Vagina (tissue), 2 donors: Measurements from ENCODE around the gene DACH1.

Experiments
- POLR2A ChIP-seq, 2 donors: fragments of 450-650 bp; IDR thresholded peaks; one replicate each; pipeline ENCODE4 v1.6.1; 2017; ENCODE audit warnings: antibody characterized with exemption in 2 of 2, mild to moderate bottlenecking in 2 of 2, moderate library complexity in 2 of 2
- TF ChIP-seq, protein P1 (sequence below), 3 experiments: fragments of 450-650 bp in 2 of 3; fragments of 200-600 bp in 1 of 3; sonication (generic) in 1 of 3; IDR thresholded peaks; one replicate each; pipeline ENCODE4 v1.5.1; 2017 to 2019; ENCODE audit warnings: antibody characterized with exemption in 3 of 3, mild to moderate bottlenecking in 2 of 3, moderate library complexity in 2 of 3

DNA sequence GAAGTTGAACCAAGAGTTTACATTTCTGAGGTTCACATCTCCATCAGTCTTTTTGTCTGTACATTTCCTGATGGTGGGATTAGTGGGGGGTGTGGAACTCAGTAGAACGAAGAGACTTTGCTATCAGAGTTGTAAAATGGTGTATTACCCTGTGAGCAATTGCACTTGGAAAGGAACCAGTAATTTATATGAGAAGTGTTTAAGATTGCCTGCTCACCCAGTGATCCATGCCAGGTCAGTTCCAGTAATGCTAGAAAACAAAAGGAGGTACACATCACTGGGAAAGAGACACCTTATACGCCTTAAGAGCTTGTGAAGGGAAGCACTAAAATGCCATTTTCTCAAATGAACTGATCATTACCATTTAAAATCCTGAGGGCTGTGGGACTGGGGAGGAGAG lies 7.5 kb upstream of the DACH1 start:
- TF ChIP-seq, protein P1, sequence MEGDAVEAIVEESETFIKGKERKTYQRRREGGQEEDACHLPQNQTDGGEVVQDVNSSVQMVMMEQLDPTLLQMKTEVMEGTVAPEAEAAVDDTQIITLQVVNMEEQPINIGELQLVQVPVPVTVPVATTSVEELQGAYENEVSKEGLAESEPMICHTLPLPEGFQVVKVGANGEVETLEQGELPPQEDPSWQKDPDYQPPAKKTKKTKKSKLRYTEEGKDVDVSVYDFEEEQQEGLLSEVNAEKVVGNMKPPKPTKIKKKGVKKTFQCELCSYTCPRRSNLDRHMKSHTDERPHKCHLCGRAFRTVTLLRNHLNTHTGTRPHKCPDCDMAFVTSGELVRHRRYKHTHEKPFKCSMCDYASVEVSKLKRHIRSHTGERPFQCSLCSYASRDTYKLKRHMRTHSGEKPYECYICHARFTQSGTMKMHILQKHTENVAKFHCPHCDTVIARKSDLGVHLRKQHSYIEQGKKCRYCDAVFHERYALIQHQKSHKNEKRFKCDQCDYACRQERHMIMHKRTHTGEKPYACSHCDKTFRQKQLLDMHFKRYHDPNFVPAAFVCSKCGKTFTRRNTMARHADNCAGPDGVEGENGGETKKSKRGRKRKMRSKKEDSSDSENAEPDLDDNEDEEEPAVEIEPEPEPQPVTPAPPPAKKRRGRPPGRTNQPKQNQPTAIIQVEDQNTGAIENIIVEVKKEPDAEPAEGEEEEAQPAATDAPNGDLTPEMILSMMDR (IDR thresholded peaks at IDR 0.05): no peak
- TF ChIP-seq POLR2A (IDR thresholded peaks at IDR 0.05): no peak
